Measurements from ENCODE around the gene STARD13. TPM values are rescaled to one million over a fixed set of nuclear protein-coding genes. Genes with fewer than 3 reads are reported as not detected.

The STARD13 gene
- total RNA-seq, 4 donors from 2014 or later: 31.1 to 63.4 (median 38.9) TPM

GRCh38 chr13:33139780-33140535 is 145.6 kb downstream of the STARD13 start:
- ATAC-seq (ENCODE audit: low FRiP score): no peak
- TF ChIP-seq, protein P1, sequence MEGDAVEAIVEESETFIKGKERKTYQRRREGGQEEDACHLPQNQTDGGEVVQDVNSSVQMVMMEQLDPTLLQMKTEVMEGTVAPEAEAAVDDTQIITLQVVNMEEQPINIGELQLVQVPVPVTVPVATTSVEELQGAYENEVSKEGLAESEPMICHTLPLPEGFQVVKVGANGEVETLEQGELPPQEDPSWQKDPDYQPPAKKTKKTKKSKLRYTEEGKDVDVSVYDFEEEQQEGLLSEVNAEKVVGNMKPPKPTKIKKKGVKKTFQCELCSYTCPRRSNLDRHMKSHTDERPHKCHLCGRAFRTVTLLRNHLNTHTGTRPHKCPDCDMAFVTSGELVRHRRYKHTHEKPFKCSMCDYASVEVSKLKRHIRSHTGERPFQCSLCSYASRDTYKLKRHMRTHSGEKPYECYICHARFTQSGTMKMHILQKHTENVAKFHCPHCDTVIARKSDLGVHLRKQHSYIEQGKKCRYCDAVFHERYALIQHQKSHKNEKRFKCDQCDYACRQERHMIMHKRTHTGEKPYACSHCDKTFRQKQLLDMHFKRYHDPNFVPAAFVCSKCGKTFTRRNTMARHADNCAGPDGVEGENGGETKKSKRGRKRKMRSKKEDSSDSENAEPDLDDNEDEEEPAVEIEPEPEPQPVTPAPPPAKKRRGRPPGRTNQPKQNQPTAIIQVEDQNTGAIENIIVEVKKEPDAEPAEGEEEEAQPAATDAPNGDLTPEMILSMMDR (IDR thresholded peaks at IDR 0.05): no peak

GRCh38 chr13:33139184-33139583 is 146.4 kb downstream of the STARD13 start:
- DNase-seq (ENCODE audit: low spot score) (no peak), ATAC-seq (ENCODE audit: low FRiP score) (no peak)
- TF ChIP-seq, protein P1 (IDR thresholded peaks at IDR 0.05): no peak

More at GRCh38 chr13:33139780-33140535, 145.6 kb downstream of the STARD13 start:
- DNase-seq (ENCODE audit: low spot score): no peak

DNA sequence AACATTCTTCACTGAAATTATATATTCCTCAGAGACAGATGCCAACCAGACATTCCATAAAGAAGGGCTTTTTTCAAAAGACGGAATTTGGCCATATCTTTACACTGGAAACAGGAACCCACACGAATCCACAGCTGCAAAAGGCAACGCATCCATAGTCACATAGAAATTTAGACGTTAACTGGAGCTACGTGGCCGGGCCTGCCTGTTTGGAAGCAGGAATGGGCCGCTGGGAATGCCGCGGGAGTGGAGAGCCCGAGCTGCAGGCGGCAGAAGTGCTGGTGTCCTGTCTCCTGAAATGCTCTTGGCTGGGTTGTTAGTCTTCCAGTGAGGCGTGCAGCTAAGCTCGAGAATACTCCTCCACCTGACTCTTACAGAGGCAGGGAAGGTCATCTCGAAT is 147.1 kb downstream of the STARD13 start:
- ATAC-seq (ENCODE audit: low FRiP score) (no peak), DNase-seq (ENCODE audit: low spot score) (no peak)
- TF ChIP-seq, protein P1 (IDR thresholded peaks at IDR 0.05): no peak

DNA sequence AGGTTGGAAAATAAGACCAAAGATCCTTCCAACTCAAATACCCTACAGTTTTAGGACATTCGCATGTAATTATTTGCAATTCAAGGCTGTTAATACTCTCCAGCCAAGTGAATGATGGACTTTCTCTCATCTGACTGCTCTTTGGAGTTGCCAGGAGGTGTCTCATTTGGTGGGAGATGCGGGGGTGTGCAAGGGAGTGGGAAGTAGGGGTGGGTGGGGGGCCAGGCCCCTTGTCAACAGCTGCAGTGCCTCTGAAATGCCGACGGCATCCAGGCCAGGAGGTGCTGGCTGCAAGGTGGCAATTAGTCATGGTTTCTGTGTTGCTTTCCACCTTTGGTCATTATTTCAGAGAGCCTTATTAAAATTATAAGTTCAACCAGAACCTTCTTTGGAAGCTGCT is 147.8 kb downstream of the STARD13 start:
- TF ChIP-seq, protein P1 (IDR thresholded peaks at IDR 0.05): no peak
- ATAC-seq (ENCODE audit: low FRiP score): no peak
- no peak for DNase-seq (ENCODE audit: low spot score)

DNA sequence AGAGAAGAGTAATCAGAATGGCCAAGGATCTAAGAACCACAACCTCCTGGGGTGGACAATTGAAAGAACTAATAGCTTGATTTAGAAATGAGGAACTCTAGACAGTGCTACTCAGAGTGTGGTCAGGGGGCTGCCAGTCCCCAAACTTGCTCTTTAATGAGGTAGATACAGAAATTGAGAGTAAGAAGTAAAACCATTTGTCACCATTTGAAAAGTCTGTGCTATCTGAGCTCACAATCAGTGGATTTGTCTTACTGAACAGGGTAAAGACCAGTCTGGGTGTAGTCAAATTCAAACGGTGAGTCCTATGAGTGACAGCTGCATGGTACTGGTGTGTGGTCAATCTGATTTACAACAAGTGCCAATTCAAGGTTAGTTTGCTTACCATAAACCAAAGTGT is 150.5 kb downstream of the STARD13 start:
- TF ChIP-seq, protein P1 (IDR thresholded peaks at IDR 0.05): no peak
- ATAC-seq (ENCODE audit: low FRiP score): no peak
- no peak for DNase-seq (ENCODE audit: low spot score)

- DNase-seq (ENCODE audit: low spot score): no peak
- ATAC-seq (ENCODE audit: low FRiP score): no peak
- TF ChIP-seq, protein P1 (IDR thresholded peaks at IDR 0.05): no peak
These were observed 151.3 kb downstream of the STARD13 start for GRCh38 chr13:33134213-33134612.

Measured in omental fat pad (tissue), 4 donors.